GM12872 (cell line): ENCODE measurements around the gene GIPC1.

Experiments used
- TF ChIP-seq, protein P1 (sequence below): IDR thresholded peaks from 3 replicates; pipeline ENCODE4 v1.5.1; 2011; ENCODE audit warnings: low read depth, mild to moderate bottlenecking, low read length, moderate library complexity; ENCODE audit not compliant: insufficient read depth

The GIPC1 gene

GRCh38 chr19:14516048-14516534 is 20.2 kb upstream of the GIPC1 start:
- TF ChIP-seq, protein P1, sequence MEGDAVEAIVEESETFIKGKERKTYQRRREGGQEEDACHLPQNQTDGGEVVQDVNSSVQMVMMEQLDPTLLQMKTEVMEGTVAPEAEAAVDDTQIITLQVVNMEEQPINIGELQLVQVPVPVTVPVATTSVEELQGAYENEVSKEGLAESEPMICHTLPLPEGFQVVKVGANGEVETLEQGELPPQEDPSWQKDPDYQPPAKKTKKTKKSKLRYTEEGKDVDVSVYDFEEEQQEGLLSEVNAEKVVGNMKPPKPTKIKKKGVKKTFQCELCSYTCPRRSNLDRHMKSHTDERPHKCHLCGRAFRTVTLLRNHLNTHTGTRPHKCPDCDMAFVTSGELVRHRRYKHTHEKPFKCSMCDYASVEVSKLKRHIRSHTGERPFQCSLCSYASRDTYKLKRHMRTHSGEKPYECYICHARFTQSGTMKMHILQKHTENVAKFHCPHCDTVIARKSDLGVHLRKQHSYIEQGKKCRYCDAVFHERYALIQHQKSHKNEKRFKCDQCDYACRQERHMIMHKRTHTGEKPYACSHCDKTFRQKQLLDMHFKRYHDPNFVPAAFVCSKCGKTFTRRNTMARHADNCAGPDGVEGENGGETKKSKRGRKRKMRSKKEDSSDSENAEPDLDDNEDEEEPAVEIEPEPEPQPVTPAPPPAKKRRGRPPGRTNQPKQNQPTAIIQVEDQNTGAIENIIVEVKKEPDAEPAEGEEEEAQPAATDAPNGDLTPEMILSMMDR = no peak

DNA sequence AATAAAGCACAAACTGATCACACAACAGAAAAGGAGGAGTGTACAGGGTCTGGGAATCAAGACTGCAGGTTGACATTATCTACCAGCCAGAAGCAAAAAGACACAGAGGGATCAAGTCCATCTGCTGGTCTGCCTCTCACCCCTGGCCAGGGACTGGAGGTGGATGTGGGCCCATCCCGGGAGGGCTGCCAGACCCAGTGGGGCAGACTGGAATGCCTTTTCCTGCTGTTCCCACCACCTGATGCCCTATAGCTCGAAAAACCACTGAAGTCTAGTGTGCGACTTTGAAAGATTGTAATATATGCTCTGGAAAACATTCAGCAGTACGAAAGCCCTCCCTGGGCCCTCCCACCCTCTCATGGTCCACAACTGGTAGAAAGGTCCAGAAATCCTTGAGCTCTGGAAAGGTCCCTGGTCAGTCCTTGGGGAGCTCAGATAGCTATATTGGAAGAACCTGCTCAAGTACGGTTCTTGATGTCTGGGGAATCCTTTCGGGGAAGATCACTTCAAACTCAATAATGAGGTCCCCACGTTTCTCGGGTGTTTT is 19.6 kb upstream of the GIPC1 start:
- TF ChIP-seq, protein P1 = no peak

DNA sequence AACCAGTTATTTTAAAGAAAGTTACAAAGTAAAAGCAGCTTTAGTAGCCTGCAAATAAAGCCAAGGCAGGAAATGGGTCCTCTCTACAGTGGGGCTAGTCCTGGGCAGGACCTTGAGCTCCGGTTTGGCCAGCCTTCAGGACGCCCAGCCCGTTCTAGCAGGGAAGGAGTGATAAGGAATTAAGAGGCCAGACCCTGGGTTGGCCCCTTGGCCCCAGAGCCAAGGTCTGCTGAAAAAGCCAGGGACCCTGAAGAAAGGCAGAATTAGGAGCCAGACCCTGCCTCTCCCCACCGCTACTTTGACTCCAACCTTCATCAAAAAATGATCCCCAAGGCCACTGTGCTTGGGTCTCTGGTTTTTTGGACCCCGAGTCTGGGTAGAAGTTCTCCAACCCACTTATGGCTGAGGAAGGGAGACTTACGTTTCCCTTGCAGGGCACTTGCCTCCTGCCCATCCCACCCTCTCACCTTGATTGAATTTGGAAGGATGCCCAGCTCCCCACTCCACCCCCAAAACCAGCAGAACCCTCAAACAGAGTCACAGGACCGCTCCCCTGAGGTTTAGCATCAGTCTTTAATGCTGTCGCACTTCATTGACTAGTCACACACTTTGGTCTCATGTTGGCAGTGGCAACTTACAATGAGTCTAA is 18.4 kb upstream of the GIPC1 start:
- TF ChIP-seq, protein P1 = no peak

DNA sequence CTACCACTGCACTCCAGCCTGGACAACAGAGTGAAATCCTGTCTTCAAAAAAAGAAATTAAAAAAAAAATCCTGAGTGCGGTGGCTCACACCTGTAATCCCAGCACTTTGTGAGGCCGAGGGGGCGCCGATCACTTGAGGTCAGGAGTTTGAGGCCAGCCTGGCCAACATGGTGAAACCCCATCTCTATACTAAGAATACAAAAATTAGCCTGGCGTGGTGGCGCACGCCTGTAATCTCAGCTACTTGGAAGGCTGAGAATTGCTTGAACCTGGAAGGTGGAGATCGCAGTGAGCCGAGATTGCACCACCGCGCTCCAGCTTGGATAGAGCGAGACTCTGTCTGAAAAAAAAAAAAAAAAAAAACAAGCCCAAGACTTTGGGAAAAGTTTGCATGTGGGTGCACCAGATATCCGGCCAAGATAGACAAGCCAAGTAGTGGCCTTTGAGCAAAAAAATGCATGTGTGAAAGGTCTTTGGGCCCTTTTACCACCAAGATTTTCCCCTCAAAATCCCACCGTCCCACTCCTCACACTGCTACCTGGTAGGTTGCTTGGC is 16.6 kb upstream of the GIPC1 start:
- TF ChIP-seq, protein P1 = no peak

- TF ChIP-seq, protein P1 = no peak
Measured at GRCh38 chr19:14511229-14511593, 15.3 kb upstream of the GIPC1 start.

GRCh38 chr19:14510311-14511228 is 14.6 kb upstream of the GIPC1 start:
- TF ChIP-seq, protein P1 = no peak
